ENCODE results near the gene RPL7A.

- no peak for TF ChIP-seq POLR2A (IDR thresholded peaks at IDR 0.05)
- no peak for TF ChIP-seq CTCF (IDR thresholded peaks at IDR 0.05)
- no peak for TF ChIP-seq POLR2AphosphoS5 (IDR thresholded peaks at IDR 0.05)
Observed at GRCh38 chr9:133397895-133398294, 49.9 kb downstream of the RPL7A start.
